HG03060 (cell line): ENCODE results near the gene TBX10.
"Not testable (repeated sequence)": the region's sequence is repeated elsewhere in the genome, so short reads cannot be mapped to it uniquely, and the experiment has no call there.

Experiments
- ATAC-seq: cut with Tn5 transposase; IDR thresholded peaks from one replicate; pipeline ENCODE4 v1.9.1; 2021; ENCODE audit warnings: low read depth, moderate number of reproducible peaks; ENCODE audit not compliant: unreplicated experiment

TBX10 gene

GRCh38 chr11:67646535-67647336 is 7.2 kb upstream of the TBX10 start:
- no peak for ATAC-seq

- no peak for ATAC-seq
These were observed 6.2 kb upstream of the TBX10 start for GRCh38 chr11:67645521-67646461.

- no peak for ATAC-seq
These were observed 5.2 kb upstream of the TBX10 start for GRCh38 chr11:67644472-67645418.

- no peak for ATAC-seq
These were observed 4.5 kb upstream of the TBX10 start for GRCh38 chr11:67644042-67644441.

GRCh38 chr11:67642173-67643120 is 2.9 kb upstream of the TBX10 start:
- no peak for ATAC-seq

- ATAC-seq: no peak
These were observed 2.0 kb upstream of the TBX10 start for GRCh38 chr11:67641338-67642172.

- no peak for ATAC-seq
These were observed 1.3 kb upstream of the TBX10 start for GRCh38 chr11:67640758-67641337.

- ATAC-seq: no peak
These were observed 626 bp upstream of the TBX10 start for GRCh38 chr11:67640021-67640757.

- no peak for ATAC-seq
These were observed 777 bp downstream of the TBX10 start for GRCh38 chr11:67638535-67639437.

GRCh38 chr11:67637441-67637840 is 2.1 kb downstream of the TBX10 start:
- ATAC-seq: not testable (repeated sequence)

- no peak for ATAC-seq
These were observed 2.6 kb downstream of the TBX10 start for GRCh38 chr11:67636962-67637361.

- no peak for ATAC-seq
These were observed 4.4 kb downstream of the TBX10 start for GRCh38 chr11:67635231-67635521.

GRCh38 chr11:67634366-67635230 is 5.0 kb downstream of the TBX10 start:
- no peak for ATAC-seq

GRCh38 chr11:67633758-67634365 is 5.7 kb downstream of the TBX10 start:
- ATAC-seq: no peak
